ENCODE results near the gene STH.

The STH gene

GRCh38 chr17:46027048-46027975 is 28.3 kb downstream of the STH start:
- no peak for DNase-seq (ENCODE audit: low read depth in 2 of 2)

- no peak for DNase-seq (ENCODE audit: low read depth in 2 of 2)
These were observed 28.9 kb downstream of the STH start for GRCh38 chr17:46027976-46028325.

- DNase-seq (ENCODE audit: low read depth in 2 of 2) = no peak
These were observed 29.3 kb downstream of the STH start for GRCh38 chr17:46028374-46028773.

- DNase-seq (ENCODE audit: low read depth in 2 of 2) = no peak
These were observed 30.0 kb downstream of the STH start for GRCh38 chr17:46028981-46029565.

GRCh38 chr17:46029627-46030026 is 30.6 kb downstream of the STH start:
- no peak for DNase-seq (ENCODE audit: low read depth in 2 of 2)

GRCh38 chr17:46030752-46031151 is 31.7 kb downstream of the STH start:
- DNase-seq (ENCODE audit: low read depth in 2 of 2) = no peak

GRCh38 chr17:46031440-46031839 is 32.4 kb downstream of the STH start:
- no peak for DNase-seq (ENCODE audit: low read depth in 2 of 2)

- no peak for DNase-seq (ENCODE audit: low read depth in 2 of 2)
These were observed 32.9 kb downstream of the STH start for GRCh38 chr17:46031920-46032319.

- DNase-seq (ENCODE audit: low read depth in 2 of 2) = no peak
These were observed 33.9 kb downstream of the STH start for GRCh38 chr17:46032909-46033308.

- DNase-seq (ENCODE audit: low read depth in 2 of 2) = no peak
These were observed 34.3 kb downstream of the STH start for GRCh38 chr17:46033392-46033791.

- DNase-seq (ENCODE audit: low read depth in 2 of 2) = no peak
These were observed 36.2 kb downstream of the STH start for GRCh38 chr17:46035112-46035818.

GRCh38 chr17:46036491-46036890 is 37.4 kb downstream of the STH start:
- no peak for DNase-seq (ENCODE audit: low read depth in 2 of 2)

GRCh38 chr17:46037722-46038255 is 38.7 kb downstream of the STH start:
- DNase-seq (ENCODE audit: low read depth in 2 of 2) = no peak

GRCh38 chr17:46038414-46038813 is 39.4 kb downstream of the STH start:
- DNase-seq (ENCODE audit: low read depth in 2 of 2) = no peak

GRCh38 chr17:46038937-46039336 is 39.9 kb downstream of the STH start:
- DNase-seq (ENCODE audit: low read depth in 2 of 2) = no peak

- DNase-seq (ENCODE audit: low read depth in 2 of 2) = no peak
These were observed 40.6 kb downstream of the STH start for GRCh38 chr17:46039592-46040186.

- no peak for DNase-seq (ENCODE audit: low read depth in 2 of 2)
These were observed 43.2 kb downstream of the STH start for GRCh38 chr17:46042246-46042645.

GRCh38 chr17:46042925-46043324 is 43.9 kb downstream of the STH start:
- no peak for DNase-seq (ENCODE audit: low read depth in 2 of 2)

- no peak for DNase-seq (ENCODE audit: low read depth in 2 of 2)
These were observed 44.6 kb downstream of the STH start for GRCh38 chr17:46043606-46044005.

- peak; percentile 34 to 35 for DNase-seq (ENCODE audit: low read depth in 2 of 2)
These were observed 45.4 kb downstream of the STH start for GRCh38 chr17:46044286-46044928.

- DNase-seq (ENCODE audit: low read depth in 2 of 2) = no peak
These were observed 45.9 kb downstream of the STH start for GRCh38 chr17:46044989-46045388.

- DNase-seq (ENCODE audit: low read depth in 2 of 2) = no peak
These were observed 46.6 kb downstream of the STH start for GRCh38 chr17:46045639-46046038.
